ENCODE data around the gene BOD1. TPM values are rescaled to one million over a fixed set of nuclear protein-coding genes. Genes with fewer than 3 reads are reported as not detected.

The BOD1 gene
- total and polyA plus RNA-seq, 2 donors (not counting 3 experiments of a cell fraction or from before 2014, with no cell fraction given), result 57.6 to 62.4 TPM

DNA sequence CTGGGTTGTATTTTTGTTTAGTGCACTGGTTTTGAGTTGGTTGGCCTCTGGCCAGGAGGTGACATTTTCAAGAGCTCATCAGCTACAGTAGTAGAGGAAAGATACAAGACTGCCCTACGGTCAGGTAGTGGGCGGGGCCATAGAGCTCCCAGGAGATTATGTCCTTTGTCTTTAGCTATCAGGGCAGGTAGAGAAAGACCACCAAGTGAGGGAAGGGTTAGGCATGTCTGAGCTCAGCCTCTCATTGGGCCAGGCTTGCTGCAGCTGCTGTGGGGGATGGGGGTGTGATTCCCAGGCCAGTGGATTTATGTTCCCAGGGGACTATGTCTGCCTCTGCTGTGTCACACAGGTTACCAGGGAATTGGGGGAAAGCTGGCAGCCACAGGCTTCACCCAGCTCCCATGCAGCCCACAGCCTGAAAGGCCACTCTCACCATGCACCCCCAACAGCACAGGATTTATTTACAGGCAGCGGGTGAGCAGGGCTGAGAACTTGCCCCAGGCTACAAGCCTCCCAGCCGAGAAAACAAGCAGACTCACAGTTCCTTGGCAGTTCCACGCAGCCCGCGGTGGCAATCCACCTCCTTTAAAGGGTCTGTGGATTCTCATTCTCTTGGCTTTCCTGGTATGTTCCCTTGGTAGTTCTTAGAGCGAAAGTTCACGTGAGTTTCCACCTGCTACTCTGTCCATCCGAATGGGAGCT, 37.5 kb upstream of the BOD1 start:
- ChIA-PET POLR2A (no interaction called here), CTCF (no interaction called here)
- DNase-seq (ENCODE audit: low read depth, low spot score) (no peak), FAIRE-seq (no peak)
- no peaks in the 10 kb centered on the region for H3K27me3 ChIP-seq (ENCODE audit: control insufficient read depth in 2 of 2, insufficient read depth in 2 of 2, low read length in 2 of 2)
- dilution Hi-C loops (cut with MboI; ENCODE audit: extremely low pct_ligation_motif_present, low sequenced_read_pairs) (no loop called here), intact Hi-C loops (cut with micrococcal nuclease) (no loop called here)
- no peaks in the 10 kb centered on the region for H4K20me1 ChIP-seq (replicated peaks; ENCODE audit: control insufficient read depth, extremely low read depth, insufficient read depth, low read length)
- H3K27ac ChIP-seq (ENCODE audit: insufficient read depth, low read depth, low read length), result no peak overlapping the region
- no peak for TF ChIP-seq POLR2AphosphoS5 (IDR thresholded peaks at IDR 0.05; ENCODE audit: insufficient read depth, low read depth, low read length)
- H2AFZ ChIP-seq (ENCODE audit: low read depth, low read length), result no peak overlapping the region
- no peaks in the 10 kb centered on the region for H3K36me3 ChIP-seq (ENCODE audit: control insufficient read depth in 2 of 2, extremely low read depth in 1 of 2, insufficient read depth in 2 of 2, low read length in 2 of 2)
- no peak overlapping the region for H3K4me3 ChIP-seq (replicated peaks in 1 of 3; ENCODE audit: insufficient read depth in 1 of 3, low read depth in 1 of 3, low read length in 3 of 3)
- H3K4me1 ChIP-seq (ENCODE audit: control insufficient read depth, extremely low read depth, insufficient read depth, low read length), result no peaks in the 10 kb centered on the region
- no peaks in the 10 kb centered on the region for H3K79me2 ChIP-seq (ENCODE audit: control insufficient read depth, insufficient read depth, low read length)
- no TSS peak for BruUV-seq (replicated peaks)
- H3K9ac ChIP-seq (replicated peaks; ENCODE audit: extremely low read depth, insufficient read depth, low read length), result no peak overlapping the region
- H3K9me1 ChIP-seq (replicated peaks; ENCODE audit: control insufficient read depth, extremely low read depth, insufficient read depth, low read length), result no peaks in the 10 kb centered on the region
- no peaks in the 10 kb centered on the region for H3K9me3 ChIP-seq (replicated peaks; ENCODE audit: control insufficient read depth, insufficient read depth, low read length)
- H3K4me2 ChIP-seq (ENCODE audit: insufficient read depth, low read length), result no peak overlapping the region

GRCh38 chr5:173648308-173648866, 31.9 kb upstream of the BOD1 start:
- H4K20me1 ChIP-seq (replicated peaks; ENCODE audit: control insufficient read depth, extremely low read depth, insufficient read depth, low read length), result no peaks in the 10 kb centered on the region
- H3K4me2 ChIP-seq (ENCODE audit: insufficient read depth, low read length), result no peak overlapping the region
- dilution Hi-C loops (cut with MboI; ENCODE audit: extremely low pct_ligation_motif_present, low sequenced_read_pairs), result no loop called here
- no peaks in the 10 kb centered on the region for H3K4me1 ChIP-seq (ENCODE audit: control insufficient read depth, extremely low read depth, insufficient read depth, low read length)
- H3K36me3 ChIP-seq (ENCODE audit: control insufficient read depth in 2 of 2, extremely low read depth in 1 of 2, insufficient read depth in 2 of 2, low read length in 2 of 2), result no peaks in the 10 kb centered on the region
- no peak overlapping the region for H2AFZ ChIP-seq (ENCODE audit: low read depth, low read length)
- no peaks in the 10 kb centered on the region for H3K27me3 ChIP-seq (ENCODE audit: control insufficient read depth in 2 of 2, insufficient read depth in 2 of 2, low read length in 2 of 2)
- ChIA-PET CTCF (interaction anchor here (1.0 kb wide), 1 partner anchor 11 kb away, joined by 4 read pairs; no protein-coding TSS in a partner anchor), POLR2A (interaction anchor here (0.5 kb wide), 1 partner anchor 99 kb away, joined by 6 read pairs; no protein-coding TSS in a partner anchor)
- H3K9me1 ChIP-seq (replicated peaks; ENCODE audit: control insufficient read depth, extremely low read depth, insufficient read depth, low read length), result no peaks in the 10 kb centered on the region
- intact Hi-C loops (cut with micrococcal nuclease), result no loop called here
- no peaks in the 10 kb centered on the region for H3K79me2 ChIP-seq (ENCODE audit: control insufficient read depth, insufficient read depth, low read length)
- no peaks in the 10 kb centered on the region for H3K9me3 ChIP-seq (replicated peaks; ENCODE audit: control insufficient read depth, insufficient read depth, low read length)
- H3K9ac ChIP-seq (replicated peaks; ENCODE audit: extremely low read depth, insufficient read depth, low read length), result no peak overlapping the region
- TF ChIP-seq FOS (IDR thresholded peaks at IDR 0.05; ENCODE audit: borderline replicate concordance, insufficient read depth, low read length) (no peak), JUN (IDR thresholded peaks at IDR 0.05; ENCODE audit: borderline replicate concordance, insufficient read depth, insufficient read length, low read depth) (no peak)
- TF ChIP-seq, protein P1, sequence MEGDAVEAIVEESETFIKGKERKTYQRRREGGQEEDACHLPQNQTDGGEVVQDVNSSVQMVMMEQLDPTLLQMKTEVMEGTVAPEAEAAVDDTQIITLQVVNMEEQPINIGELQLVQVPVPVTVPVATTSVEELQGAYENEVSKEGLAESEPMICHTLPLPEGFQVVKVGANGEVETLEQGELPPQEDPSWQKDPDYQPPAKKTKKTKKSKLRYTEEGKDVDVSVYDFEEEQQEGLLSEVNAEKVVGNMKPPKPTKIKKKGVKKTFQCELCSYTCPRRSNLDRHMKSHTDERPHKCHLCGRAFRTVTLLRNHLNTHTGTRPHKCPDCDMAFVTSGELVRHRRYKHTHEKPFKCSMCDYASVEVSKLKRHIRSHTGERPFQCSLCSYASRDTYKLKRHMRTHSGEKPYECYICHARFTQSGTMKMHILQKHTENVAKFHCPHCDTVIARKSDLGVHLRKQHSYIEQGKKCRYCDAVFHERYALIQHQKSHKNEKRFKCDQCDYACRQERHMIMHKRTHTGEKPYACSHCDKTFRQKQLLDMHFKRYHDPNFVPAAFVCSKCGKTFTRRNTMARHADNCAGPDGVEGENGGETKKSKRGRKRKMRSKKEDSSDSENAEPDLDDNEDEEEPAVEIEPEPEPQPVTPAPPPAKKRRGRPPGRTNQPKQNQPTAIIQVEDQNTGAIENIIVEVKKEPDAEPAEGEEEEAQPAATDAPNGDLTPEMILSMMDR (IDR thresholded peaks at IDR 0.05; ENCODE audit: extremely low read depth in 1 of 2, insufficient read depth in 1 of 2, low read depth in 1 of 2, low read length in 2 of 2), result no peak
- FAIRE-seq, result no peak
- H3K27ac ChIP-seq (ENCODE audit: insufficient read depth, low read depth, low read length), result no peak overlapping the region
- DNase-seq (ENCODE audit: low read depth, low spot score), result no peak
- BruUV-seq (replicated peaks), result no TSS peak
- H3K4me3 ChIP-seq (replicated peaks in 1 of 3; ENCODE audit: insufficient read depth in 1 of 3, low read depth in 1 of 3, low read length in 3 of 3), result no peak overlapping the region

Measured in endothelial cell of umbilical vein (primary cell).